ENCODE measurements around the gene SIGLEC10. TPM values are rescaled to one million over a fixed set of nuclear protein-coding genes. Genes with fewer than 3 reads are reported as not detected.
A peak's percentile ranks its signal among the peaks of the same experiment; 100 is the strongest.

SIGLEC10 gene
- total RNA-seq, 4 donors from 2014 or later, result 0.87 to 1.3 (median 0.98) TPM; not detected in 1

GRCh38 chr19:51396175-51396574, 21.3 kb downstream of the SIGLEC10 start:
- Histone ChIP-seq H3K9me3 (no peaks in the 10 kb centered on the region), H3K4me3 (no peak overlapping the region), H3K27ac (no peak overlapping the region), H3K36me3 (no peaks in the 10 kb centered on the region), H3K4me1 (peaks cover 7 to 9% of the 10 kb centered on the region in 2 donors), H3K27me3 (no peaks in the 10 kb centered on the region)
- intact Hi-C loops (cut with DNase I; ENCODE audit: low total_unique reads), result no loop called here
- ATAC-seq (no peak), DNase-seq (no peak)
- TF ChIP-seq CTCF (IDR thresholded peaks at IDR 0.05 in 4 of 5, conservative IDR thresholded peaks at IDR 0.05 in 1 of 5) (no peak), POLR2A (IDR thresholded peaks at IDR 0.05) (no peak)
- in situ Hi-C loops (cut with MboI; ENCODE audit: low sequenced_read_pairs in 4 of 4), result loop anchor here in 1 of 4 donors (5.0 kb wide), 1 partner anchor 59 kb away; no protein-coding TSS in a partner anchor

- Histone ChIP-seq H3K4me1 (peaks cover 7 to 9% of the 10 kb centered on the region in 2 donors), H3K27ac (peak overlapping the region; percentile 60 to 80 (median 66)), H3K27me3 (no peaks in the 10 kb centered on the region), H3K4me3 (peak overlapping the region; percentile 28 to 56 (median 52)), H3K36me3 (no peaks in the 10 kb centered on the region), H3K9me3 (no peaks in the 10 kb centered on the region)
- ATAC-seq (peak; percentile 99 to 100), DNase-seq (peak; percentile 90 to 92)
- TF ChIP-seq CTCF (IDR thresholded peaks at IDR 0.05 in 4 of 5, conservative IDR thresholded peaks at IDR 0.05 in 1 of 5) (no peak), POLR2A (IDR thresholded peaks at IDR 0.05) (no peak)
- intact Hi-C loops (cut with DNase I; ENCODE audit: low total_unique reads), result loop anchor here (1.0 to 5.0 kb wide), 2 partner anchors 55 to 178 kb away; partner anchors contain the start of gene ZNF175
- in situ Hi-C loops (cut with MboI; ENCODE audit: low sequenced_read_pairs in 4 of 4), result no loop called here
Measured at GRCh38 chr19:51394050-51394836, 23.2 kb downstream of the SIGLEC10 start.

- in situ Hi-C loops (cut with MboI; ENCODE audit: low sequenced_read_pairs in 4 of 4) (no loop called here), intact Hi-C loops (cut with DNase I; ENCODE audit: low total_unique reads) (loop anchor here (5.0 kb wide), 1 partner anchor 180 kb away; the partner anchor contains the start of gene ZNF175)
- no peak overlapping the region for H3K27ac ChIP-seq
- DNase-seq (no peak), ATAC-seq (no peak)
- H3K36me3 ChIP-seq, result no peaks in the 10 kb centered on the region
- no peak overlapping the region for H3K4me3 ChIP-seq
- no peaks in the 10 kb centered on the region for H3K9me3 ChIP-seq
- no peak for TF ChIP-seq POLR2A (IDR thresholded peaks at IDR 0.05)
- TF ChIP-seq CTCF (IDR thresholded peaks at IDR 0.05 in 4 of 5, conservative IDR thresholded peaks at IDR 0.05 in 1 of 5), result no peak
- no peaks in the 10 kb centered on the region for H3K27me3 ChIP-seq
- H3K4me1 ChIP-seq, result peaks cover 7 to 9% of the 10 kb centered on the region in 2 donors
Measured at GRCh38 chr19:51392701-51393100, 24.7 kb downstream of the SIGLEC10 start.

GRCh38 chr19:51391073-51391611, 26.3 kb downstream of the SIGLEC10 start:
- Histone ChIP-seq H3K4me1 (peaks cover 7 to 9% of the 10 kb centered on the region in 2 donors), H3K27me3 (no peaks in the 10 kb centered on the region), H3K36me3 (no peaks in the 10 kb centered on the region), H3K9me3 (no peaks in the 10 kb centered on the region), H3K27ac (no peak overlapping the region), H3K4me3 (no peak overlapping the region)
- ATAC-seq (no peak), DNase-seq (no peak)
- no peak for TF ChIP-seq CTCF (IDR thresholded peaks at IDR 0.05 in 4 of 5, conservative IDR thresholded peaks at IDR 0.05 in 1 of 5)
- no peak for TF ChIP-seq POLR2A (IDR thresholded peaks at IDR 0.05)
- intact Hi-C loops (cut with DNase I; ENCODE audit: low total_unique reads) (loop anchor here (5.0 kb wide), 1 partner anchor 181 kb away; the partner anchor contains the start of gene ZNF175), in situ Hi-C loops (cut with MboI; ENCODE audit: low sequenced_read_pairs in 4 of 4) (no loop called here)

Data from gastrocnemius medialis (tissue), 4 donors.